Upper lobe of left lung (tissue), 4 donors: ENCODE measurements around the gene OSBPL10.

Source experiments
- POLR2A ChIP-seq, 4 donors: fragments of 450-650 bp; IDR thresholded peaks; one replicate each; pipeline ENCODE4 v1.5.1; 2016 to 2017; ENCODE audit warnings: antibody characterized with exemption in 4 of 4, mild to moderate bottlenecking in 2 of 4
- TF ChIP-seq, protein P1 (sequence below), 6 experiments: fragments of 450-650 bp in 4 of 6; fragments of 200-600 bp in 2 of 6; sonication (generic) in 2 of 6; IDR thresholded peaks; one replicate each; pipeline ENCODE4 v1.5.1; 2016 to 2019; ENCODE audit warnings: antibody characterized with exemption in 6 of 6

DNA sequence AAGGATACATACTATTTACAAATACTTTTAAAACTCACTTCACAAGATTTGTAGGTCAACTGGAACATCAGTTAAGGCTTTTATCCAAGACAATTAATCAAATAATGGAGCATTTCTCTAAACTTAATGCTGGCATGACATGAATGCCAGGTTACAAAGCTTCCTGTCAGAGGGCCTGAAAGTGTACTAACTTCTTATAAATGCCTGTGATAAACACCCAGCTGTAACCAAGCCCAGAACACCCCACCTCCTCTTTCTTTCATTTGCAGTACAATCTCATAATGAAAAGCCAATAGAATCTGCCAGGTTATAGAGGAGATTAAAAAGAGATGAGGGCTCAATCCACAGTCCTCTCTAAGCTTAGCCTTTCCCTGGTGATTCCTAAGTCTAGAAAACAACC lies 214.4 kb downstream of the OSBPL10 start:
- TF ChIP-seq, protein P1, sequence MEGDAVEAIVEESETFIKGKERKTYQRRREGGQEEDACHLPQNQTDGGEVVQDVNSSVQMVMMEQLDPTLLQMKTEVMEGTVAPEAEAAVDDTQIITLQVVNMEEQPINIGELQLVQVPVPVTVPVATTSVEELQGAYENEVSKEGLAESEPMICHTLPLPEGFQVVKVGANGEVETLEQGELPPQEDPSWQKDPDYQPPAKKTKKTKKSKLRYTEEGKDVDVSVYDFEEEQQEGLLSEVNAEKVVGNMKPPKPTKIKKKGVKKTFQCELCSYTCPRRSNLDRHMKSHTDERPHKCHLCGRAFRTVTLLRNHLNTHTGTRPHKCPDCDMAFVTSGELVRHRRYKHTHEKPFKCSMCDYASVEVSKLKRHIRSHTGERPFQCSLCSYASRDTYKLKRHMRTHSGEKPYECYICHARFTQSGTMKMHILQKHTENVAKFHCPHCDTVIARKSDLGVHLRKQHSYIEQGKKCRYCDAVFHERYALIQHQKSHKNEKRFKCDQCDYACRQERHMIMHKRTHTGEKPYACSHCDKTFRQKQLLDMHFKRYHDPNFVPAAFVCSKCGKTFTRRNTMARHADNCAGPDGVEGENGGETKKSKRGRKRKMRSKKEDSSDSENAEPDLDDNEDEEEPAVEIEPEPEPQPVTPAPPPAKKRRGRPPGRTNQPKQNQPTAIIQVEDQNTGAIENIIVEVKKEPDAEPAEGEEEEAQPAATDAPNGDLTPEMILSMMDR (IDR thresholded peaks at IDR 0.05), result no peak
- TF ChIP-seq POLR2A (IDR thresholded peaks at IDR 0.05), result no peak
